ENCODE measurements around the gene FIGLA.

Gene FIGLA

DNA sequence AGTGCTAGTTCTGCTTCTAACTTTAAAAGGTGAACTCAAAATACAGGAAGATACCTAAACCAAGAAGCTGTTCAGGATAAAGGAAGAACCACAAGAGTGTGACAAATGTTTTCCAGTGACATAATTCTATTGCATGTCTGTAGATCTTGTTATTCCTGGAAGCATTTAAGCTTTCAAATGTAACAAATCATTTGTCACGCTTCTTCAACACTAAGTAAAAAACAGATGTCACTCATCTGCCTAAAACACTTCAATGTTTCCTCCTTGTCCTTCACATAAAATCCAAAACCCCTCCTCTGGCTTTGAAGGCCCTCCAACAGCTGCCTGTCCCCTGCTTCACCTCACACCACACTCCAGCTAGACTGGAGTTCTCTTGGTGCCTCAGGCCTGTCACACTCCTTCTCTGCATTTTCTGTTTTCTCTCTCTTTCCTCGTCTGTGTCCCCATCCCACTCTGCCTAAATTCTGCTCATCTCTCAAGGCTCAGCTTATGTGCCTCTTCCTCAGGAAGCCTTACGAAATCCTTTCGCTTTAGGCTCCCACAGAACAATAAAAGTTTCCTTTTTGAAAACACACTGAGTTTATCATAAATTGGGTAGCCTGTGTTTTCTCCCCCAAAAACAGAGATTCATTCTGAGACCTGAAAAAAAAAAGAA is 36.4 kb upstream of the FIGLA start:
- TF ChIP-seq CTCF (IDR thresholded peaks at IDR 0.05; ENCODE audit: borderline replicate concordance, insufficient read depth, low read depth, low read length): no peak
- H3K4me3 ChIP-seq (ENCODE audit: low read depth, low read length): no peak overlapping the region

GRCh38 chr2:70823249-70823648 is 32.8 kb upstream of the FIGLA start:
- H3K4me3 ChIP-seq (ENCODE audit: low read depth, low read length): no peak overlapping the region
- no peak for TF ChIP-seq CTCF (IDR thresholded peaks at IDR 0.05; ENCODE audit: borderline replicate concordance, insufficient read depth, low read depth, low read length)

- H3K4me3 ChIP-seq (ENCODE audit: low read depth, low read length): no peak overlapping the region
- no peak for TF ChIP-seq CTCF (IDR thresholded peaks at IDR 0.05; ENCODE audit: borderline replicate concordance, insufficient read depth, low read depth, low read length)
These were observed 32.4 kb upstream of the FIGLA start for GRCh38 chr2:70822843-70823242.

- no peak within 1 kb of the TSS for H3K4me3 ChIP-seq (ENCODE audit: low read depth, low read length)
- no peak for TF ChIP-seq CTCF (IDR thresholded peaks at IDR 0.05; ENCODE audit: borderline replicate concordance, insufficient read depth, low read depth, low read length)
These were observed 30.1 kb upstream of the FIGLA start, which contains the start of gene CLEC4F for GRCh38 chr2:70820499-70820898. Gene CLEC4F, minus strand, starts transcription at chr2:70820599. Its CDS starts 76 bp downstream, at chr2:70820523.

DNA sequence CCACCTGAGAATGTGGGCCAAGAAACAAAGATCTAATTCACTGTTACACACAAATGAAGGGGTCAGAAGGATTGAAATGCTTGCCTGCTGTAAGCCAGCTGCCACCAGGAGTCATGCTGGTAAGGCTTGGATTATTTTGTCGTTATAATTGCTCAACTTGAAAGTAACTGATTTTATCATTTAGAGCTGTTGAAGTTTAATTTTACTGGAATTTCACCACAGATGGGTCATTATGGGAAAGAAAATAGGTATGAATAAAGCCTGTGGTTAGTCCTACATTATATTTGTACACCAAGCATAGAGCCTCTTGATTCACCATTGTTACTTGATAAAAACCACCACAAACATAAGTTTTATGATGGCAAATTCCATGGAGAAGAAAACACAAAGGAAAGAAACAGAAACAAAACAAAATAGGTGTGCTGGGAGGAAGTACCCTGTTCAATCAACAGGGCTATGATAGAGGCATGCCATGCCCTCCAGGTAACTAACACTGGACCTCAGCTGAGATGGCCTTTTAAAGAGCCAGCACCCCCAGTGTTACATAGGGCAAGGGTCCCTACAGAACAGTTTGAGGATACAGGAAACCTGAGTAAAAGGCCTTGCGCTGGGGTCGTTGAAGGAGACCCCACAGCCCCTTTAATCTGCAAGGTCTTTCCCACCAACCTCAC is 27.0 kb upstream of the FIGLA start:
- no peak for TF ChIP-seq CTCF (IDR thresholded peaks at IDR 0.05; ENCODE audit: borderline replicate concordance, insufficient read depth, low read depth, low read length)
- H3K4me3 ChIP-seq (ENCODE audit: low read depth, low read length): no peak overlapping the region

- H3K4me3 ChIP-seq (ENCODE audit: low read depth, low read length): no peak overlapping the region
- no peak for TF ChIP-seq CTCF (IDR thresholded peaks at IDR 0.05; ENCODE audit: borderline replicate concordance, insufficient read depth, low read depth, low read length)
These were observed 26.3 kb upstream of the FIGLA start for GRCh38 chr2:70816726-70817125.

Data from GM12875 (cell line).